ENCODE data around the gene P3H4. TPM values are rescaled to one million over a fixed set of nuclear protein-coding genes. Genes with fewer than 3 reads are reported as not detected.

P3H4 gene
- total and polyA plus RNA-seq, 4 donors, result 10.5 to 19.6 (median 14.8) TPM

DNA sequence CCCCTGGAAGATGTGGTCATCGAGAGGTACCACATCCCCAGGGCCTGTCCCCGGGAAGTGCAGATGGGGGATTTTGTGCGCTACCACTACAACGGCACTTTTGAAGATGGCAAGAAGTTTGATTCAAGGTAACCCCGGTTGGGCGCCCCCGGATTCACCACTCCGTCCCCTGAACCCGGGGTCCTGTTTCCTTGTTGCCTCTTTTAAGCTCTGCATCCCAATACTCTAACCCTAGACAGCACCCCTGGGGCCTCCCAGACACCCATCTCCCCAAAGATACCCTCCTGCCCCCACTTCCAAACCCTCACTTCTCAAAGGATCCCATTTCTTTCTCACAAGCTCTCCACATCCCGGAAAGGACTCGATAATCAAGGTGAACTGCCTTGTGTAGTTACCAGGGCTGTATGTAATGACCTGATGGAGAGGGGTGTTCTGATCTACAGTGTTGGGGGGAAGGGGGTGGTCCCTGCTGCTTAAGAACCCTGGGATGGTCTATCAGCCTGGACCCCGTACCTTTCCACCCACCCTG, 1.5 kb upstream of the P3H4 start:
- H3K4me3 ChIP-seq (ENCODE audit: low read length in 2 of 2), result peak overlapping the region; percentile 64 to 77
- H3K4me1 ChIP-seq (ENCODE audit: control insufficient read depth in 1 of 2, insufficient read depth in 2 of 2, low read length in 2 of 2), result no peaks in the 10 kb centered on the region
- no peaks in the 10 kb centered on the region for H3K27me3 ChIP-seq (ENCODE audit: control insufficient read depth in 1 of 2, insufficient read depth in 2 of 2, low read length in 1 of 2)
- 3 to 7% methylated on average over 12 of the region's 12 CpGs for WGBS, 2 donors
- peak overlapping the region in 1 of 2 donors; percentile 41 for H3K27ac ChIP-seq (ENCODE audit: low read depth in 1 of 2, low read length in 2 of 2)
- no peaks in the 10 kb centered on the region for H3K9me3 ChIP-seq (ENCODE audit: control insufficient read depth, low read length)
- DNase-seq (no peak), ATAC-seq (ENCODE audit: low FRiP score) (no peak)
- intact Hi-C loops (cut with DNase I), result no loop called here
- no peaks in the 10 kb centered on the region for H3K36me3 ChIP-seq (ENCODE audit: control insufficient read depth in 1 of 2, insufficient read depth in 2 of 2, low read length in 1 of 2)

- H3K27ac ChIP-seq (ENCODE audit: low read depth in 1 of 2, low read length in 2 of 2), result peak within 1 kb of the TSS in 1 of 2 donors; percentile 56
- 1 to 2% methylated on average over 34 to 35 of the region's 35 CpGs for WGBS, 2 donors
- peak within 1 kb of the TSS; percentile 64 to 77 for H3K4me3 ChIP-seq (ENCODE audit: low read length in 2 of 2)
- H3K27me3 ChIP-seq (ENCODE audit: control insufficient read depth in 1 of 2, insufficient read depth in 2 of 2, low read length in 1 of 2), result no peaks in the 10 kb centered on the region
- peaks cover 0 to 2% of the 10 kb centered on the region in 2 donors for H3K36me3 ChIP-seq (ENCODE audit: control insufficient read depth in 1 of 2, insufficient read depth in 2 of 2, low read length in 1 of 2)
- ATAC-seq (ENCODE audit: low FRiP score) (peak; percentile 83), DNase-seq (peak; percentile 84 to 91)
- intact Hi-C loops (cut with DNase I), result no loop called here
- H3K4me1 ChIP-seq (ENCODE audit: control insufficient read depth in 1 of 2, insufficient read depth in 2 of 2, low read length in 2 of 2), result no peaks in the 10 kb centered on the region
- no peaks in the 10 kb centered on the region for H3K9me3 ChIP-seq (ENCODE audit: control insufficient read depth, low read length)
Observed at GRCh38 chr17:41812381-41813151, 817 bp upstream of the P3H4 start, which contains the start of gene FKBP10. Gene FKBP10, plus strand, starts transcription at chr17:41813004. Its CDS starts 31 bp downstream, at chr17:41813035.

- no peaks in the 10 kb centered on the region for H3K9me3 ChIP-seq (ENCODE audit: control insufficient read depth, low read length)
- H3K36me3 ChIP-seq (ENCODE audit: control insufficient read depth in 1 of 2, insufficient read depth in 2 of 2, low read length in 1 of 2), result peaks cover 0 to 2% of the 10 kb centered on the region in 2 donors
- intact Hi-C loops (cut with DNase I), result no loop called here
- peak; percentile 1 for ATAC-seq (ENCODE audit: low FRiP score)
- no peak overlapping the region for H3K27ac ChIP-seq (ENCODE audit: low read depth in 1 of 2, low read length in 2 of 2)
- no peaks in the 10 kb centered on the region for H3K27me3 ChIP-seq (ENCODE audit: control insufficient read depth in 1 of 2, insufficient read depth in 2 of 2, low read length in 1 of 2)
- DNase-seq, result peak in 1 of 2 donors; percentile 80
- H3K4me1 ChIP-seq (ENCODE audit: control insufficient read depth in 1 of 2, insufficient read depth in 2 of 2, low read length in 2 of 2), result no peaks in the 10 kb centered on the region
- peak overlapping the region; percentile 64 to 77 for H3K4me3 ChIP-seq (ENCODE audit: low read length in 2 of 2)
- WGBS, 2 donors, result 19 to 20% methylated on average over 53 to 58 of the region's 58 CpGs
Observed at GRCh38 chr17:41810659-41811548, 845 bp downstream of the P3H4 start.

DNA sequence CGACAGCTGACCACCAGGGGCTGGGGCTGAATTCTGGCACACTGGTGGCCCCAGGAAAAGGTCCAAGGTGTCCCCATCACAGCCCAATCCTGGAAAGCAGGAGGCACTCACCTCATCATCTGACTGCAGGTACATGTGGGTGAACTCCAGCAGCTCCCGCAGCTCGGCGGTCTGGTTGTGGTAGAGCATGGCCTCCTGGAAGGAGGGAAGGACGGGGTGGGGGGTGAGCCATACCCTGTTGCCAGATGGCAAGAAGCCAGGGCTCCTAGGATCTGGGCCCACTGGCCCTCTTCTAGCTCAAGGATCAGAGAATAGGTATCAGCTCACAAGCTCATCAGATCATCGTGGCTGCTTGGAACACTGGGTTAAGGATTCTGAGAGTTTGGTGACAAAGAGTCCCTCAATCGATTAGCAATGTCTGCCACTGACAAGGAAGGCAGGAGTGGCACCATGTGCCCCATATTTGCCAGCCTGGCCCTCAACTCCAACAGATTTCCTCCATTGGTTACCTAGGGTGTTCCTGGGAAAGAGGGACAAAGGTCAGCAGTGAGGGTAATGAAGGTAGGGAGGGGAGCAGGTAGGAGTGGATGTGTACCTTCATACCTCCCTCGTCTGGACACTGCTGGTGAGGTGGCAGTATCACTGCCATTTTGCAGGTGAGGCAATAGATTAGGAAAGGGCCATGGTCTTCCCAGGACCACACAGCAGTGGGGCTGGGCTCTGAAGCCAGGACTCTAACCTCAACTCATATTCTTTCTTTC, 4.9 kb downstream of the P3H4 start:
- ATAC-seq (ENCODE audit: low FRiP score), result no peak
- intact Hi-C loops (cut with DNase I), result no loop called here
- Histone ChIP-seq H3K4me3 (ENCODE audit: low read length in 2 of 2) (no peak overlapping the region), H3K27ac (ENCODE audit: low read depth in 1 of 2, low read length in 2 of 2) (no peak overlapping the region), H3K9me3 (ENCODE audit: control insufficient read depth, low read length) (no peaks in the 10 kb centered on the region), H3K4me1 (ENCODE audit: control insufficient read depth in 1 of 2, insufficient read depth in 2 of 2, low read length in 2 of 2) (no peaks in the 10 kb centered on the region), H3K27me3 (ENCODE audit: control insufficient read depth in 1 of 2, insufficient read depth in 2 of 2, low read length in 1 of 2) (no peaks in the 10 kb centered on the region), H3K36me3 (ENCODE audit: control insufficient read depth in 1 of 2, insufficient read depth in 2 of 2, low read length in 1 of 2) (peaks cover 0 to 2% of the 10 kb centered on the region in 2 donors)
- DNase-seq, result no peak
- 85 to 88% methylated on average over 8 of the region's 8 CpGs for WGBS, 2 donors

- no peaks in the 10 kb centered on the region for H3K4me1 ChIP-seq (ENCODE audit: control insufficient read depth in 1 of 2, insufficient read depth in 2 of 2, low read length in 2 of 2)
- 54% methylated on average over 23 to 24 of the region's 24 CpGs for WGBS, 2 donors
- no peaks in the 10 kb centered on the region for H3K9me3 ChIP-seq (ENCODE audit: control insufficient read depth, low read length)
- intact Hi-C loops (cut with DNase I), result no loop called here
- H3K27ac ChIP-seq (ENCODE audit: low read depth in 1 of 2, low read length in 2 of 2), result no peak overlapping the region
- no peak for ATAC-seq (ENCODE audit: low FRiP score)
- DNase-seq, result no peak
- H3K36me3 ChIP-seq (ENCODE audit: control insufficient read depth in 1 of 2, insufficient read depth in 2 of 2, low read length in 1 of 2), result peaks cover 0 to 2% of the 10 kb centered on the region in 2 donors
- H3K4me3 ChIP-seq (ENCODE audit: low read length in 2 of 2), result no peak overlapping the region
- H3K27me3 ChIP-seq (ENCODE audit: control insufficient read depth in 1 of 2, insufficient read depth in 2 of 2, low read length in 1 of 2), result no peaks in the 10 kb centered on the region
Observed at GRCh38 chr17:41803049-41804020, 8.4 kb downstream of the P3H4 start.

GRCh38 chr17:41801374-41802271, 10.1 kb downstream of the P3H4 start:
- ATAC-seq (ENCODE audit: low FRiP score), result peak; percentile 91

More at GRCh38 chr17:41801374-41802271, 10.1 kb downstream of the P3H4 start:
- Histone ChIP-seq H3K4me3 (ENCODE audit: low read length in 2 of 2) (no peak overlapping the region), H3K36me3 (ENCODE audit: control insufficient read depth in 1 of 2, insufficient read depth in 2 of 2, low read length in 1 of 2) (no peaks in the 10 kb centered on the region), H3K27ac (ENCODE audit: low read depth in 1 of 2, low read length in 2 of 2) (no peak overlapping the region), H3K27me3 (ENCODE audit: control insufficient read depth in 1 of 2, insufficient read depth in 2 of 2, low read length in 1 of 2) (no peaks in the 10 kb centered on the region), H3K9me3 (ENCODE audit: control insufficient read depth, low read length) (no peaks in the 10 kb centered on the region), H3K4me1 (ENCODE audit: control insufficient read depth in 1 of 2, insufficient read depth in 2 of 2, low read length in 2 of 2) (no peaks in the 10 kb centered on the region)
- WGBS, 2 donors, result 11% methylated on average over 14 of the region's 14 CpGs
- intact Hi-C loops (cut with DNase I), result loop anchor here (1.0 to 2.0 kb wide), 2 partner anchors 63 kb away; no protein-coding TSS in a partner anchor
- DNase-seq, result peak; percentile 81 to 94

All from aorta (tissue), 5 donors.